K562 (cell line): ENCODE data around the gene HIF1A. TPM values are rescaled to one million over a fixed set of nuclear protein-coding genes. Genes with fewer than 3 reads are reported as not detected.

ENCODE experiments used
- ATAC-seq: fragments of 200-7000 bp; cut with Tn5 transposase; 3 replicates; pipeline ENCODE4 v1.9.1; 2020; ENCODE audit warnings: moderate library complexity
- BruUV-seq: library from RNA; stranded (reverse); fragments of 400-500 nt; replicated peaks from 2 replicates; lab custom pipeline; 2021; lab: Mats Ljungman, UMichigan
- CTCF ChIA-PET: fragments of 300-600 bp; formaldehyde crosslinking; extraction: SDS; loops from one replicate; lab custom pipeline; 2021; ENCODE audit warnings: low intra/inter-chr PET ratio; lab: Yijun Ruan, JAX
- POLR2A ChIA-PET: fragments of 300-600, 350-650 bp; sonication (Branson Sonifier 250); formaldehyde crosslinking; extraction: SDS; loops from one replicate; lab custom pipeline; 2021; ENCODE audit warnings: antibody characterized with exemption, inconsistent platforms; lab: Yijun Ruan, JAX
- DNase-seq, 4 experiments: peaks; one replicate each; pipeline versions ENCODE4 v3.0.0 to v3.0.0-alpha.2; 2011 to 2018; ENCODE audit warnings: low spot score in 3 of 4, mixed read lengths in 3 of 4; ENCODE audit errors: extremely low read depth in 1 of 4
- FAIRE-seq: peaks from 2 replicates; lab custom pipeline; 2011; peaks lifted over from hg19 to GRCh38; lab: Jason Lieb, UNC
- H2AFZ ChIP-seq: 2 replicates; pipeline ENCODE4 v1.6.0; 2011; ENCODE audit warnings: low read depth, low read length, control low read depth, inconsistent platforms
- H3K27ac ChIP-seq: fragments of 200-600 bp; 3 replicates; pipeline ENCODE4 v1.8.0; 2011; ENCODE audit warnings: low read depth, mild to moderate bottlenecking, control low read depth, inconsistent platforms, low read length, moderate library complexity, mixed read lengths; ENCODE audit errors: extremely low read depth
- H3K27me3 ChIP-seq, 2 experiments: fragments of 300-600 bp in 1 of 2; 2 replicates in 1 of 2; 3 replicates in 1 of 2; pipeline versions ENCODE4 v1.6.0 to v1.8.0; 2011; ENCODE audit warnings: inconsistent platforms in 2 of 2, low read length in 2 of 2, mild to moderate bottlenecking in 1 of 2, mixed read lengths in 1 of 2, moderate library complexity in 1 of 2; ENCODE audit not compliant: control insufficient read depth in 2 of 2, insufficient read depth in 2 of 2
- H3K36me3 ChIP-seq: fragments of 300-600 bp; 3 replicates; pipeline ENCODE4 v1.8.0; 2011; ENCODE audit warnings: mild to moderate bottlenecking, low read length, inconsistent platforms; ENCODE audit not compliant: control insufficient read depth, insufficient read depth
- H3K4me1 ChIP-seq, 2 experiments: fragments of 200-600 bp in 1 of 2; replicated peaks in 1 of 2; 2 replicates in 1 of 2; 3 replicates in 1 of 2; pipeline versions ENCODE4 v1.5.1 to v1.8.0; 2011; ENCODE audit warnings: inconsistent platforms in 2 of 2, low read length in 2 of 2, mild to moderate bottlenecking in 1 of 2, mixed read lengths in 1 of 2, moderate library complexity in 1 of 2; ENCODE audit not compliant: control insufficient read depth in 2 of 2, insufficient read depth in 2 of 2
- H3K4me2 ChIP-seq: 2 replicates; pipeline ENCODE4 v1.6.1; 2011; ENCODE audit warnings: low read length, control low read depth, inconsistent platforms, mixed read lengths; ENCODE audit not compliant: insufficient read depth
- H3K4me3 ChIP-seq: fragments of 200-600 bp; sonication (generic), shearing (Covaris generic); 2 replicates; pipeline ENCODE4 v1.5.1; 2016; ENCODE audit warnings: control low read depth, inconsistent platforms
- H3K79me2 ChIP-seq: fragments of 200-600 bp; 3 replicates; pipeline ENCODE4 v1.8.0; 2011; ENCODE audit warnings: low read length, inconsistent platforms; ENCODE audit not compliant: control insufficient read depth, insufficient read depth
- H3K9ac ChIP-seq, 2 experiments: 2 replicates each; pipeline versions ENCODE4 v1.6.0 to v1.6.1; 2011; ENCODE audit warnings: low read depth in 2 of 2, low read length in 2 of 2, control low read depth in 1 of 2, inconsistent platforms in 1 of 2, mild to moderate bottlenecking in 1 of 2, mixed read lengths in 1 of 2; ENCODE audit not compliant: insufficient read depth in 1 of 2
- H3K9me1 ChIP-seq: one replicate; pipeline ENCODE4 v1.6.0; 2011; ENCODE audit warnings: inconsistent platforms, mild to moderate bottlenecking, low read length, moderate library complexity; ENCODE audit not compliant: control insufficient read depth, insufficient read depth
- H3K9me3 ChIP-seq: replicated peaks from 2 replicates; pipeline ENCODE4 v1.5.1; 2011; ENCODE audit warnings: low read depth, low read length, inconsistent platforms; ENCODE audit not compliant: control insufficient read depth, insufficient read depth
- H4K20me1 ChIP-seq: replicated peaks from 2 replicates; pipeline ENCODE4 v1.6.1; 2011; ENCODE audit warnings: low read length, inconsistent platforms, mixed read lengths; ENCODE audit not compliant: control insufficient read depth, insufficient read depth
- NEUROD1 ChIP-seq: fragments of 150-350 bp; IDR thresholded peaks from 2 replicates; pipeline ENCODE4 v1.6.1; 2014; ENCODE audit warnings: borderline replicate concordance, low read length, low read depth; ENCODE audit not compliant: partially characterized antibody
- PCBP1 ChIP-seq: fragments of 200-400 bp; formaldehyde crosslinking; IDR thresholded peaks from 2 replicates; pipeline ENCODE4 v1.6.1; 2018; ENCODE audit warnings: mild to moderate bottlenecking, low read depth, low read length; ENCODE audit not compliant: poor library complexity, severe bottlenecking
- RBFOX2 ChIP-seq: fragments of 200-400 bp; formaldehyde crosslinking; IDR thresholded peaks from 2 replicates; pipeline ENCODE4 v1.6.1; 2017; ENCODE audit warnings: low read depth, mild to moderate bottlenecking, low read length, moderate library complexity
- ZBTB7A ChIP-seq: IDR thresholded peaks from 2 replicates; pipeline ENCODE4 v1.6.1; 2011; ENCODE audit warnings: low read depth, mild to moderate bottlenecking, low read length, moderate library complexity, borderline replicate concordance; ENCODE audit not compliant: control insufficient read depth
- WGBS: fragments of 100-300 bp; shearing (Covaris generic); methylation state at CpG from one replicate; pipeline ENCODE4 v1.1.6; 2016; ENCODE audit warnings: low coverage, mixed read lengths; ENCODE audit not compliant: insufficient coverage; ENCODE audit errors: missing lambda C conversion rate; 5-methylcytosine and 5-hydroxymethylcytosine counted together
- in situ Hi-C: fragments of 300-500 bp; cut with MboI; formaldehyde crosslinking; loops from 4 replicates; pipeline ENCODE4 v1.15.0; 2018; ENCODE audit warnings: inconsistent platforms, mixed read lengths
- intact Hi-C: fragments of 100-400 bp; cut with micrococcal nuclease; formaldehyde crosslinking; loops from 2 replicates; pipeline ENCODE4 v1.14.2; 2022
- polyA plus RNA-seq, 8 experiments: library from polyadenylated mRNA; depleted of rRNA in 4 of 8; stranded (reverse) in 5 of 8; unstranded in 3 of 8; fragments of >200 nt; fragmentation: Nextera tagmentation in 2 of 8; fragmentation: Illumina TruSeq in 1 of 8; extraction: Ambion mirVana in 2 of 8; extraction: Trizol in 1 of 8; gene quantifications; 2 replicates each; pipeline versions ENCODE4 v1.2.1 to v1.2.3, GENCODE V29; 2011 to 2014; ENCODE audit warnings: inconsistent platforms in 1 of 8, missing spikeins in 1 of 8
- total RNA-seq, 7 experiments: library from RNA; depleted of rRNA in 6 of 7; stranded (reverse); fragments of >200 nt in 6 of 7; fragmentation: Illumina TruSeq in 2 of 7; extraction: Trizol in 2 of 7; gene quantifications; 2 replicates each; pipeline versions ENCODE4 v1.2.1 to v1.2.3, GENCODE V29; 2011 to 2021; ENCODE audit warnings: low replicate concordance in 1 of 7
- TF ChIP-seq, protein P1 (sequence below), 2 experiments: fragments of 450-650 bp; conservative IDR thresholded peaks; 2 replicates each; pipeline ENCODE4 v1.6.1; 2017; ENCODE audit warnings: mild to moderate bottlenecking in 2 of 2, moderate library complexity in 2 of 2
- TF ChIP-seq, protein P2 (sequence below), 2 experiments: IDR thresholded peaks; 2 replicates each; pipeline ENCODE4 v1.6.1; 2012; ENCODE audit warnings: improper control_type of control experiment in 2 of 2, low read depth in 2 of 2, low read length in 2 of 2, borderline replicate concordance in 1 of 2

Gene HIF1A
- total and polyA plus RNA-seq, 9 of the 15 experiments (the other 6 are each of a cell fraction or from before 2014, with no cell fraction given), result 5.9 to 35.3 (median 24.2) TPM

GRCh38 chr14:61695695-61696527 is 598 bp downstream of the HIF1A start:
- Histone ChIP-seq H3K9ac (peak overlapping the region; percentile 84 to 97), H3K27ac (peak overlapping the region; percentile 88), H3K4me1 (peaks cover 0 to 18% of the 10 kb centered on the region in 2 experiments; a peak in 3 of 5 replicates), H2AFZ (peak overlapping the region; percentile 64; the same call in 1 of the 2 replicates), H3K9me3 (no peaks in the 10 kb centered on the region), H3K9me1 (no peaks in the 10 kb centered on the region), H3K4me3 (peak overlapping the region; percentile 84), H3K36me3 (no peaks in the 10 kb centered on the region; the same call in 2 of the 3 replicates), H3K27me3 (no peaks in the 10 kb centered on the region), H3K79me2 (peaks cover 55% of the 10 kb centered on the region), H3K4me2 (peak overlapping the region; percentile 88), H4K20me1 (peaks cover 19% of the 10 kb centered on the region; the same call in 1 of the 2 replicates)
- WGBS, result 2% methylated on average over 19 of the region's 70 CpGs
- no TSS peak for BruUV-seq
- POLR2A ChIA-PET, result interaction anchor here (0.8 kb wide), 1 partner anchor 21 kb away, joined by 3 read pairs; no protein-coding TSS in a partner anchor
- in situ Hi-C loops (no loop called here), intact Hi-C loops (loop anchor here (5.0 kb wide), 2 partner anchors 56 to 134 kb away; no protein-coding TSS in a partner anchor)
- CTCF ChIA-PET, result no interaction called here
- FAIRE-seq (peak; percentile 44), DNase-seq (peak; percentile 38 to 64 (median 42)), ATAC-seq (peak; percentile 63)
- TF ChIP-seq, protein P1, sequence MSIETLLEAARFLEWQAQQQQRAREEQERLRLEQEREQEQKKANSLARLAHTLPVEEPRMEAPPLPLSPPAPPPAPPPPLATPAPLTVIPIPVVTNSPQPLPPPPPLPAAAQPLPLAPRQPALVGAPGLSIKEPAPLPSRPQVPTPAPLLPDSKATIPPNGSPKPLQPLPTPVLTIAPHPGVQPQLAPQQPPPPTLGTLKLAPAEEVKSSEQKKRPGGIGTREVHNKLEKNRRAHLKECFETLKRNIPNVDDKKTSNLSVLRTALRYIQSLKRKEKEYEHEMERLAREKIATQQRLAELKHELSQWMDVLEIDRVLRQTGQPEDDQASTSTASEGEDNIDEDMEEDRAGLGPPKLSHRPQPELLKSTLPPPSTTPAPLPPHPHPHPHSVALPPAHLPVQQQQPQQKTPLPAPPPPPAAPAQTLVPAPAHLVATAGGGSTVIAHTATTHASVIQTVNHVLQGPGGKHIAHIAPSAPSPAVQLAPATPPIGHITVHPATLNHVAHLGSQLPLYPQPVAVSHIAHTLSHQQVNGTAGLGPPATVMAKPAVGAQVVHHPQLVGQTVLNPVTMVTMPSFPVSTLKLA (conservative IDR thresholded peaks at IDR 0.05), result peak in 1 of 2 experiments; percentile 52; a peak in 2 of 4 replicates
- TF ChIP-seq ZBTB7A, result peak; percentile 41; the same call in 1 of the 2 replicates
- TF ChIP-seq, protein P2, sequence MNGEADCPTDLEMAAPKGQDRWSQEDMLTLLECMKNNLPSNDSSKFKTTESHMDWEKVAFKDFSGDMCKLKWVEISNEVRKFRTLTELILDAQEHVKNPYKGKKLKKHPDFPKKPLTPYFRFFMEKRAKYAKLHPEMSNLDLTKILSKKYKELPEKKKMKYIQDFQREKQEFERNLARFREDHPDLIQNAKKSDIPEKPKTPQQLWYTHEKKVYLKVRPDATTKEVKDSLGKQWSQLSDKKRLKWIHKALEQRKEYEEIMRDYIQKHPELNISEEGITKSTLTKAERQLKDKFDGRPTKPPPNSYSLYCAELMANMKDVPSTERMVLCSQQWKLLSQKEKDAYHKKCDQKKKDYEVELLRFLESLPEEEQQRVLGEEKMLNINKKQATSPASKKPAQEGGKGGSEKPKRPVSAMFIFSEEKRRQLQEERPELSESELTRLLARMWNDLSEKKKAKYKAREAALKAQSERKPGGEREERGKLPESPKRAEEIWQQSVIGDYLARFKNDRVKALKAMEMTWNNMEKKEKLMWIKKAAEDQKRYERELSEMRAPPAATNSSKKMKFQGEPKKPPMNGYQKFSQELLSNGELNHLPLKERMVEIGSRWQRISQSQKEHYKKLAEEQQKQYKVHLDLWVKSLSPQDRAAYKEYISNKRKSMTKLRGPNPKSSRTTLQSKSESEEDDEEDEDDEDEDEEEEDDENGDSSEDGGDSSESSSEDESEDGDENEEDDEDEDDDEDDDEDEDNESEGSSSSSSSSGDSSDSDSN (IDR thresholded peaks at IDR 0.05; ENCODE audit: borderline replicate concordance in 1 of 2, low read depth in 2 of 2, low read length in 2 of 2), result peak; percentile 57 to 60; a peak in 1 of 4 replicates
- TF ChIP-seq PCBP1, result peak; percentile 42
- peak; percentile 80 for TF ChIP-seq RBFOX2
- no peak for TF ChIP-seq NEUROD1
